K562 (cell line): ENCODE data around the gene PRMT7.

Source experiments
- NCOA1 ChIP-seq: fragments of 450-650 bp; IDR thresholded peaks from 2 replicates; pipeline ENCODE4 v1.6.1; 2016; ENCODE audit warnings: low read depth
- POLR2A ChIP-seq: fragments of 450-650 bp; conservative IDR thresholded peaks from 2 replicates; pipeline ENCODE4 v1.6.1; 2016
- ZSCAN29 ChIP-seq: fragments of 450-650 bp; IDR thresholded peaks from 2 replicates; pipeline ENCODE4 v1.6.1; 2017

GRCh38 chr16:68343137-68343536 is 32.3 kb downstream of the PRMT7 start:
- TF ChIP-seq ZSCAN29 (no peak), POLR2A (no peak), NCOA1 (no peak)
